T-helper 1 cell (primary cell): ENCODE data around the gene HMCN1.
"Not testable (repeated sequence)": the region's sequence is repeated elsewhere in the genome, so short reads cannot be mapped to it uniquely, and the experiment has no call there.

Experiments used
- DNase-seq, 5 donors: peaks; one replicate each; pipeline ENCODE4 v3.0.0-alpha.2; 2012 to 2020

The HMCN1 gene

GRCh38 chr1:186211583-186211982 lies 477.4 kb downstream of the HMCN1 start:
- DNase-seq, result not testable (repeated sequence)

GRCh38 chr1:186212568-186213224 lies 478.5 kb downstream of the HMCN1 start:
- DNase-seq, result peak in 1 of 5 donors; percentile 41

- no peak for DNase-seq
These were observed 479.0 kb downstream of the HMCN1 start for GRCh38 chr1:186213225-186213607.

DNA sequence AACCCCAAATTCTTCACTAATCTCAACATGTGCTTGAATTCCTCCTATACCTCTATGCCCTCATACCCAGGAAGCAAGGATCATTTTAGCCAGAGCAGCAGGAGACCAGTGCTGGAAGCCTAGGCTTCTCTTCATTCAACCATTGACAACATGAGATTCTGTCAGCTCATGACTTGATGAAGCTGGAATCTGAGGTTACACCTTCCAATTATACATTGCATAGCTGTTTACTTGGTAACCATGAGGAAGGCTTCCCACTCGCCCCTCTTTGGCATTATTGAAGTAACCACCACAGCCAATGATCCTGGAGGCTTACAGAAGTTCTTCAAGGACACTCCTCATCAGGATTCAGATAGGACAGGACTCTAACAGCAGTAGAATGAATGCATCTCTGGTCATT lies 480.6 kb downstream of the HMCN1 start:
- DNase-seq, result no peak

- no peak for DNase-seq
These were observed 481.4 kb downstream of the HMCN1 start for GRCh38 chr1:186215636-186216035.

- no peak for DNase-seq
These were observed 484.6 kb downstream of the HMCN1 start for GRCh38 chr1:186218654-186219352.

DNA sequence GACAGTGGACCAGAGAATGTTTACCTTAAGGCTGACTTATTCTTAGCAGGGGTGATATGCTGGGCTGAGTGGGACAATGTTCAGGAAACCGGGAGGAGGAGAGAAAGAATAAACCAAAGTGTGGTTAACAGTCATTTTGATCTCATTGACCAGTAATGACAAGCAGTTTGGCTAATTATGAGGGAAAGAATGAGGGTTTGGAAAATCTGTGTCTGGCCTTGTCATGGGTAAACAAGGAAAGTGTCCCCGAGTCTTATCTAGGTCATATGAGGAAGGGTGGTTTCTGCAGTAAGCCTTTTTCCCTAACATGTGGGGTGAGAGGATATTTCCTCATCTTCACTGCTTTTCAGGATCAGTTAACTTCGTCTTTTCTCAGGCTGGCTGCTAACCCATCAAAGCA lies 485.9 kb downstream of the HMCN1 start:
- no peak for DNase-seq

DNA sequence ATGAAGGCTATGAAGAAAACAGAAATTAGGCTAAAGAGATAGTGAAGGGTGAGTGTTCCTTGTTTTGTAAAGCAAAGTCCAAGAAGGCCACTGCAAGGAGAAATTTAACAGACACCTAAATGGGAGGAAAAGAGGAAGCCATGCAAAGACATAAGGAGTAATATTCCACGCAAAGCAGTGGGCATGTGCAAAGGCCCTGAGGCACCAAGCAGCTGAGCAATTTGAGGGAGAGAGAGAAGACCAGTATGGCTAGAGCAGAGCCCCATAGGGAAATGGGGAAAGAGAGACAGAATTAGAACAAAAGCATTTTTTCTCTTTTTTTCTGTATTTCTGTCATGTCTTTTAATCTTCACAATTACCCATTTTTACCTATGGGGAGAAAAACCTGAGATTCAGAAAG lies 486.7 kb downstream of the HMCN1 start:
- no peak for DNase-seq

- no peak for DNase-seq
These were observed 490.9 kb downstream of the HMCN1 start for GRCh38 chr1:186225096-186225495.

DNA sequence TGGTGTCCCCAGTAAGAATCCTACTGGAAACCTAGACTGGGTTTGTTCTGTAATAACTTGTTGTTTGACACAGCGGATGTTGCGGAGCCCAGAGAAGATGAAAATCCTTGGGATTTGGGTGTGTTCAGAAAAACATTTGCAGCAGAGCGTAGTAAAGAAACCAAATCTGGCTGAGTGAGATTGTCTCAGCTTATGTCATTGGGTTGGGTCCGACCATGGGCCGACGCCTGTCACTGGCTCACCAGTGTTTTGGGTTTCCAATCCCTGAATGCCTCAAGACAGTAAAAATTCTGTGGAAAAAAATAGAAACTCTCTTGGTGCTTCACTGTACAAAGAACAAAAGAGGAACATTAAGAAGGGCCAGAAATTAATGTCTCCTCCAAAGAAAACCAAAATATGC lies 494.6 kb downstream of the HMCN1 start:
- no peak for DNase-seq

- DNase-seq, result no peak
These were observed 497.8 kb downstream of the HMCN1 start for GRCh38 chr1:186231861-186232436.

GRCh38 chr1:186234976-186235686 lies 500.9 kb downstream of the HMCN1 start:
- DNase-seq, result no peak

DNA sequence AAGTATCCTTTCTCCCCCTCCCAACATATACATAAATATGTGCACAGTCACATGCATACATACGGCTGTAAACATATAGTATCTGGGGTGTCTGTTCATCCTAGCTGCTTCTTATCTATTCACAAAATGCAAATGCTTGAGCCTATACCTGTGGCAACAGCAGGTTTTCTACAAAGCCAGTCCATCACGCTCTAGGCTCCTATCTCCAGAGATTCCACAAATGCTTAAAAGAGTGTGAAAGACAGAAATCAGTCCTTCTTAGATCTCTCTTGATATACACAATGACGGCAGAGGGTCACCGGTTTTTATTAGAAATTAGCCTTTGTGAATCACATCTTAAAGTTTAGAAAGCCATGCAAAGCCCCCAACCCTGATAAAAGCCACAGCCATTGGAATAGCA lies 501.5 kb downstream of the HMCN1 start:
- DNase-seq, result no peak

DNA sequence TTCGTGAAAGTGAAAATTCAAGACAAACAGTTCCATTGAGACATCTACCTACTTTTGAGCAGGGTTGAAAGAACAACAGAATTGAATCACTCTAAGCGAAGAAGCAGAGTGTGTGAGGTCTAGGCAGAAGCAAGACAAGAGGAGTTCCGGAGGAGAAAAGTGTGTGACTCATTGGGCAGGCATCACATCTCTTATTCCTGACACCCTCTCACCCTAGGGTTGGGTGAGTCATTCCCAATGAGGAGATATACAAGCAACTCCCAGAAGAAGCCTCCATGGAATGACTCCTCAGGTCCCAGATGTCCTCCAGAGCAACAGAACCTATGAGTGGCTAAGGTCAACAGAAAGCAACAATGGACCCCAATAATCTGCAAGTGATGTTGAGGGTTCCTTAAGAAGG lies 502.7 kb downstream of the HMCN1 start:
- no peak for DNase-seq

DNA sequence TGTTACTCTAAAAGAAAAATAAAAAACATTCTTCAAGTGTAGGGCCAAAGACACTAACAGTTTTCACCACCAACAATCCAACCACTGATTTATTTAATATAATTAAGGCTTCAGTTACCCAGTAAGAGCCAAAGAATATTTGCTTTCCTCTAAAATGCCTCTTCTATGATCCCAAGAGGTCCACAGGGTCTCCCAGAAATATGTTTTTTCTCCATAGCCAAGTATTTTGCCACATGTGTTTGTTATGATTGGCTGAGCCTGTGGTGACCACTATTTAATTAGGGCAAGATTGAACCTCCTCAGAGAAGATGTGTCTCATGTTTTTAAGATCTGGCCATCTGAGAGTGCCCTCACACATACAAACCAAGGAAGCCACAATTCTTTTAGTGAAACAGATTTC lies 505.0 kb downstream of the HMCN1 start:
- DNase-seq, result no peak

GRCh38 chr1:186240436-186240835 lies 506.2 kb downstream of the HMCN1 start:
- no peak for DNase-seq
